Lung (tissue), 13 donors: ENCODE data around the gene GINM1. TPM values are rescaled to one million over a fixed set of nuclear protein-coding genes. Genes with fewer than 3 reads are reported as not detected.

ENCODE experiments used
- ATAC-seq: fragments of 200-7000 bp; cut with Tn5 transposase; one replicate; pipeline ENCODE4 v1.9.1; 2020; ENCODE audit warnings: moderate number of reproducible peaks; ENCODE audit not compliant: insufficient read depth, low FRiP score
- DNase-seq, 3 donors: peaks; one replicate each; pipeline ENCODE4 v3.0.0-alpha.2; 2013 to 2017
- H3K27ac ChIP-seq, 2 donors: one replicate each; pipeline ENCODE4 v1.5.1; 2013; ENCODE audit warnings: mild to moderate bottlenecking in 2 of 2, moderate library complexity in 2 of 2, control low read depth in 1 of 2, inconsistent platforms in 1 of 2, low read depth in 1 of 2, low read length in 1 of 2
- H3K27me3 ChIP-seq, 3 donors: one replicate each; pipeline ENCODE4 v1.5.1; 2013; ENCODE audit warnings: low read length in 2 of 3; ENCODE audit not compliant: control insufficient read depth in 3 of 3, insufficient read depth in 3 of 3
- H3K36me3 ChIP-seq, 4 donors: one replicate each; pipeline ENCODE4 v1.5.1; 2013; ENCODE audit warnings: low read length in 4 of 4, mild to moderate bottlenecking in 1 of 4, moderate library complexity in 1 of 4; ENCODE audit not compliant: control insufficient read depth in 4 of 4, insufficient read depth in 4 of 4
- H3K4me1 ChIP-seq, 5 donors: one replicate each; pipeline ENCODE4 v1.5.1; 2013; ENCODE audit warnings: low read length in 5 of 5, mild to moderate bottlenecking in 2 of 5, moderate library complexity in 1 of 5; ENCODE audit not compliant: control insufficient read depth in 5 of 5, insufficient read depth in 5 of 5
- H3K4me3 ChIP-seq: one replicate; pipeline ENCODE4 v1.5.1; 2013; ENCODE audit warnings: mild to moderate bottlenecking, control low read depth, moderate library complexity
- H3K9ac ChIP-seq, 2 donors: one replicate each; pipeline ENCODE4 v1.5.1; 2013; ENCODE audit warnings: low read length in 2 of 2, control low read depth in 1 of 2; ENCODE audit not compliant: insufficient read depth in 1 of 2
- H3K9me3 ChIP-seq, 4 donors: one replicate each; pipeline ENCODE4 v1.5.1; 2013; ENCODE audit warnings: low read length in 3 of 4, mild to moderate bottlenecking in 1 of 4, moderate library complexity in 1 of 4; ENCODE audit not compliant: control insufficient read depth in 4 of 4, insufficient read depth in 3 of 4
- CTCF ChIP-seq: IDR thresholded peaks from 2 replicates; pipeline ENCODE4 v1.5.1; 2012; ENCODE audit warnings: mild to moderate bottlenecking; ENCODE audit errors: control extremely low read depth, extremely low read depth
- WGBS, 2 donors: extraction: QIAGEN DNeasy Blood & Tissue Kit; methylation state at CpG; one replicate each; pipeline ENCODE4 v1.1.7; 2013; 5-methylcytosine and 5-hydroxymethylcytosine counted together
- polyA plus RNA-seq, 2 donors: library from polyadenylated mRNA; stranded (reverse); fragments of 200-250 nt; gene quantifications; one replicate each; pipeline ENCODE4 v1.2.1, GENCODE V29; 2013
- small RNA-seq: library from RNA; depleted of rRNA; stranded (forward); fragments of <200 nt; gene quantifications from one replicate; pipeline ENCODE3, GENCODE V24; 2014; ENCODE audit warnings: low replicate concordance
- total RNA-seq, 2 donors: library from RNA; depleted of rRNA in 1 of 2; stranded (reverse); fragments of >200 nt in 1 of 2; gene quantifications; one replicate each; pipeline ENCODE4 v1.2.1, GENCODE V29; 2014 to 2021
- donor health status: control.
- donor health status: control.
- donor health status: Bipolar disorder and iron deficiency.
- donor health status: healthy.
- donor health status: DM: yes; HTN: yes; CAD: no.

GINM1 gene
- total and polyA plus RNA-seq, 4 donors, result 32.1 to 62.3 (median 36.1) TPM

GRCh38 chr6:149628875-149629510, 62.8 kb downstream of the GINM1 start:
- no peaks in the 10 kb centered on the region for H3K27me3 ChIP-seq
- no peak overlapping the region for H3K4me3 ChIP-seq
- DNase-seq (no peak), ATAC-seq (no peak)
- H3K9me3 ChIP-seq, result no peaks in the 10 kb centered on the region
- H3K27ac ChIP-seq, result no peak overlapping the region
- no peak overlapping the region for H3K9ac ChIP-seq
- TF ChIP-seq CTCF, result no peak
- peaks cover 2 to 13% (median 9%) of the 10 kb centered on the region in 4 donors for H3K36me3 ChIP-seq
- H3K4me1 ChIP-seq, result no peaks in the 10 kb centered on the region
- WGBS, 2 donors, result 72 to 85% methylated on average over 4 of the region's 4 CpGs

- H3K36me3 ChIP-seq, result peaks cover 0 to 8% (median 4%) of the 10 kb centered on the region in 4 donors
- WGBS, 2 donors, result 83 to 93% methylated on average over 1 of the region's 1 CpG
- H3K9me3 ChIP-seq, result no peaks in the 10 kb centered on the region
- no peak for TF ChIP-seq CTCF
- H3K27ac ChIP-seq, result no peak overlapping the region
- DNase-seq, result no peak
- H3K9ac ChIP-seq, result no peak overlapping the region
- H3K4me1 ChIP-seq, result no peaks in the 10 kb centered on the region
- H3K27me3 ChIP-seq, result no peaks in the 10 kb centered on the region
- no peak overlapping the region for H3K4me3 ChIP-seq
- no peak for ATAC-seq
Observed at GRCh38 chr6:149634315-149634714, 68.1 kb downstream of the GINM1 start.

- TF ChIP-seq CTCF, result no peak
Observed at GRCh38 chr6:149636124-149636523, 69.9 kb downstream of the GINM1 start.

More at GRCh38 chr6:149636124-149636523, 69.9 kb downstream of the GINM1 start:
- ATAC-seq (no peak), DNase-seq (no peak)
- no peak overlapping the region for H3K9ac ChIP-seq
- no peak overlapping the region for H3K27ac ChIP-seq
- H3K27me3 ChIP-seq, result no peaks in the 10 kb centered on the region
- 75 to 79% methylated on average over 2 of the region's 2 CpGs for WGBS, 2 donors
- H3K36me3 ChIP-seq, result peaks cover 0 to 5% (median 3%) of the 10 kb centered on the region in 4 donors
- no peaks in the 10 kb centered on the region for H3K4me1 ChIP-seq
- no peak overlapping the region for H3K4me3 ChIP-seq
- no peaks in the 10 kb centered on the region for H3K9me3 ChIP-seq

Small RNA genes lying within 50 kb of the gene (small RNA-seq; reads per million reads assigned to genes)
- gene RF00019, result not detected
- gene RF00410, result not detected
- gene RNU7-3P, result not detected

Other genes with a start within 250 kb of the GINM1 start
- 10 to 100 TPM; 34.7 to 75.9 TPM for gene TAB2, start 248.7 kb upstream of the GINM1 start, total RNA-seq
- gene TAB2, start 248.7 kb upstream of the GINM1 start, polyA plus RNA-seq, result 10 to 100 TPM; 15.8 to 31.8 TPM
- 10 to 100 TPM in 1 of 2 donors, 1 to 10 TPM in 1; 1.7 to 12.9 TPM for gene SUMO4, start 166.1 kb upstream of the GINM1 start, total RNA-seq
- gene SUMO4, start 166.1 kb upstream of the GINM1 start, polyA plus RNA-seq, result under 1 TPM; 0.11 to 0.14 TPM
- 1 to 10 TPM; 2.6 to 4.7 TPM for gene ZC3H12D, start 81.4 kb upstream of the GINM1 start, total RNA-seq
- gene ZC3H12D, start 81.4 kb upstream of the GINM1 start, polyA plus RNA-seq, result 1 to 10 TPM; 1.1 to 2.2 TPM
- 10 to 100 TPM; 20.8 to 52.3 TPM for gene PPIL4, start 20.3 kb upstream of the GINM1 start, total RNA-seq
- gene PPIL4, start 20.3 kb upstream of the GINM1 start, polyA plus RNA-seq, result 10 to 100 TPM; 15.7 to 23.1 TPM
- gene KATNA1, start 82.3 kb downstream of the GINM1 start, total RNA-seq, result 10 to 100 TPM; 12.6 to 28.1 TPM
- gene KATNA1, start 82.3 kb downstream of the GINM1 start, polyA plus RNA-seq, result 10 to 100 TPM; 10.5 to 12.3 TPM
- gene LATS1, start 151.7 kb downstream of the GINM1 start, total RNA-seq, result 10 to 100 TPM; 26.4 to 35.4 TPM
- 1 to 10 TPM; 7.1 TPM for gene LATS1, start 151.7 kb downstream of the GINM1 start, polyA plus RNA-seq
- gene NUP43, start 180.2 kb downstream of the GINM1 start, total RNA-seq, result 10 to 100 TPM; 28.3 to 30.2 TPM
- gene NUP43, start 180.2 kb downstream of the GINM1 start, polyA plus RNA-seq, result 10 to 100 TPM in 1 of 2 donors, 1 to 10 TPM in 1; 6.5 to 11.2 TPM
- gene PCMT1, start 183.4 kb downstream of the GINM1 start, total RNA-seq, result 10 to 100 TPM; 56.8 to 65.5 TPM
- gene PCMT1, start 183.4 kb downstream of the GINM1 start, polyA plus RNA-seq, result 10 to 100 TPM; 32.6 to 91.2 TPM